ENCODE results near the gene PPP1R1B. TPM values are rescaled to one million over a fixed set of nuclear protein-coding genes. Genes with fewer than 3 reads are reported as not detected.

PPP1R1B gene
- total RNA-seq, 1 donor from 2014 or later, result 1.2 TPM

- intact Hi-C loops (cut with DNase I), result no loop called here
- no peak for DNase-seq (ENCODE audit: low spot score)
These were observed 46.0 kb downstream of the PPP1R1B start for GRCh38 chr17:39672522-39673334.

GRCh38 chr17:39673335-39674081 is 46.8 kb downstream of the PPP1R1B start:
- intact Hi-C loops (cut with DNase I), result no loop called here
- DNase-seq (ENCODE audit: low spot score), result no peak

GRCh38 chr17:39674179-39674578 is 47.4 kb downstream of the PPP1R1B start:
- intact Hi-C loops (cut with DNase I), result no loop called here
- no peak for DNase-seq (ENCODE audit: low spot score)

GRCh38 chr17:39674702-39675389 is 48.1 kb downstream of the PPP1R1B start:
- intact Hi-C loops (cut with DNase I), result no loop called here
- no peak for DNase-seq (ENCODE audit: low spot score)

GRCh38 chr17:39675390-39676082 is 48.8 kb downstream of the PPP1R1B start:
- intact Hi-C loops (cut with DNase I), result no loop called here

GRCh38 chr17:39676198-39676819 is 49.6 kb downstream of the PPP1R1B start:
- intact Hi-C loops (cut with DNase I), result no loop called here
- DNase-seq (ENCODE audit: low spot score), result no peak

More at GRCh38 chr17:39675390-39676082, 48.8 kb downstream of the PPP1R1B start:
- DNase-seq (ENCODE audit: low spot score), result no peak

- DNase-seq (ENCODE audit: low spot score), result no peak
- intact Hi-C loops (cut with DNase I), result no loop called here
These were observed 50.3 kb downstream of the PPP1R1B start for GRCh38 chr17:39677072-39677471.

- intact Hi-C loops (cut with DNase I), result loop anchor here (2.0 kb wide), 1 partner anchor 13 kb away; the partner anchor contains the start of gene TCAP
- DNase-seq (ENCODE audit: low spot score), result no peak
These were observed 51.0 kb downstream of the PPP1R1B start for GRCh38 chr17:39677542-39678339.

GRCh38 chr17:39678340-39679116 is 51.8 kb downstream of the PPP1R1B start:
- no peak for DNase-seq (ENCODE audit: low spot score)
- intact Hi-C loops (cut with DNase I), result loop anchor here (2.0 kb wide), 1 partner anchor 14 kb away; the partner anchor contains the start of gene TCAP

GRCh38 chr17:39679521-39680192 is 52.9 kb downstream of the PPP1R1B start:
- DNase-seq (ENCODE audit: low spot score), result no peak
- intact Hi-C loops (cut with DNase I), result loop anchor here (2.0 kb wide), 1 partner anchor 15 kb away; the partner anchor contains the start of gene TCAP

- intact Hi-C loops (cut with DNase I), result no loop called here
- no peak for DNase-seq (ENCODE audit: low spot score)
These were observed 56.7 kb downstream of the PPP1R1B start for GRCh38 chr17:39683295-39683939.

- intact Hi-C loops (cut with DNase I), result no loop called here
- DNase-seq (ENCODE audit: low spot score), result no peak
These were observed 57.8 kb downstream of the PPP1R1B start for GRCh38 chr17:39684369-39685192.
